H1 (cell line): ENCODE results near the gene WNK2. TPM values are rescaled to one million over a fixed set of nuclear protein-coding genes. Genes with fewer than 3 reads are reported as not detected.

Source experiments
- CTCF ChIA-PET: fragments of 300-600 bp; sonication (Branson Sonifier 250); formaldehyde crosslinking; loops from one replicate; lab custom pipeline; 2021; ENCODE audit not compliant: partially characterized antibody; lab: Charles Lee
- POLR2A ChIA-PET: fragments of 300-600 bp; sonication (Branson Sonifier 250); formaldehyde crosslinking; loops from one replicate; lab custom pipeline; 2021; ENCODE audit warnings: inconsistent platforms; ENCODE audit not compliant: partially characterized antibody; lab: Charles Lee
- DNase-seq, 2 experiments: peaks; one replicate each; pipeline versions ENCODE4 v3.0.0 to v3.0.0-alpha.2; 2010 to 2022; ENCODE audit warnings: low spot score in 2 of 2, low read depth in 1 of 2, mixed read lengths in 1 of 2
- FAIRE-seq: peaks from 2 replicates; lab custom pipeline; 2011; peaks lifted over from hg19 to GRCh38; lab: Jason Lieb, UNC
- H2AFZ ChIP-seq: 2 replicates; pipeline ENCODE4 v1.8.1; 2012; ENCODE audit warnings: low read length, inconsistent platforms
- H2AK5ac ChIP-seq: 2 replicates; pipeline ENCODE4 v1.6.1; 2013; ENCODE audit warnings: low read depth, low read length
- H2BK120ac ChIP-seq: replicated peaks from 2 replicates; pipeline ENCODE3; 2013; ENCODE audit warnings: low read depth, low read length, inconsistent platforms
- H2BK12ac ChIP-seq: 2 replicates; pipeline ENCODE4 v1.6.1; 2013; ENCODE audit warnings: low read depth, low read length
- H2BK15ac ChIP-seq: 2 replicates; pipeline ENCODE4 v1.6.1; 2013; ENCODE audit warnings: low read length
- H2BK20ac ChIP-seq: 2 replicates; pipeline ENCODE4 v1.6.1; 2013; ENCODE audit warnings: low read length
- H2BK5ac ChIP-seq: 2 replicates; pipeline ENCODE4 v1.6.1; 2013; ENCODE audit warnings: low read depth, low read length
- H3K14ac ChIP-seq: 2 replicates; pipeline ENCODE4 v1.6.1; 2013; ENCODE audit warnings: inconsistent platforms; ENCODE audit not compliant: insufficient read length
- H3K18ac ChIP-seq: 2 replicates; pipeline ENCODE4 v1.6.1; 2013; ENCODE audit warnings: low read length; ENCODE audit errors: extremely low read depth
- H3K23ac ChIP-seq: 2 replicates; pipeline ENCODE4 v1.6.1; 2013; ENCODE audit warnings: inconsistent platforms; ENCODE audit not compliant: insufficient read length
- H3K23me2 ChIP-seq: 2 replicates; pipeline ENCODE4 v1.6.1; 2013; ENCODE audit warnings: low read depth, low read length
- H3K27ac ChIP-seq: 2 replicates; pipeline ENCODE4 v1.6.1; 2011; ENCODE audit warnings: low read depth, low read length, inconsistent platforms
- H3K27me3 ChIP-seq, 4 experiments: replicated peaks in 1 of 4; 1 replicate in 1 of 4; 2 replicates in 3 of 4; pipeline versions ENCODE4 v1.6.1 to v1.8.1; 2011 to 2013; ENCODE audit warnings: low read length in 3 of 4, mild to moderate bottlenecking in 3 of 4, inconsistent platforms in 2 of 4, mixed read lengths in 2 of 4, moderate library complexity in 1 of 4; ENCODE audit not compliant: control insufficient read depth in 3 of 4, insufficient read depth in 3 of 4; ENCODE audit errors: extremely low read depth in 1 of 4
- H3K36me3 ChIP-seq, 4 experiments: 2 replicates each; pipeline versions ENCODE4 v1.6.1 to v1.8.1; 2011 to 2013; ENCODE audit warnings: mild to moderate bottlenecking in 4 of 4, low read length in 3 of 4, moderate library complexity in 2 of 4, control low read depth in 1 of 4, inconsistent platforms in 1 of 4; ENCODE audit not compliant: insufficient read depth in 4 of 4, control insufficient read depth in 2 of 4
- H3K4ac ChIP-seq: replicated peaks from 2 replicates; pipeline ENCODE3; 2013; ENCODE audit warnings: low read length, low read depth, mixed read lengths, inconsistent platforms; ENCODE audit not compliant: insufficient read length
- H3K4me1 ChIP-seq, 4 experiments: replicated peaks in 1 of 4; 1 replicate in 1 of 4; 2 replicates in 3 of 4; pipeline versions ENCODE4 v1.6.1 to v1.8.1; 2011 to 2013; ENCODE audit warnings: low read length in 3 of 4, inconsistent platforms in 2 of 4, mixed read lengths in 1 of 4; ENCODE audit not compliant: insufficient read depth in 4 of 4, control insufficient read depth in 3 of 4
- H3K4me2 ChIP-seq, 2 experiments: 2 replicates each; pipeline versions ENCODE4 v1.6.1 to v1.8.1; 2011 to 2013; ENCODE audit warnings: low read depth in 2 of 2, low read length in 2 of 2, control low read depth in 1 of 2, inconsistent platforms in 1 of 2, mild to moderate bottlenecking in 1 of 2; ENCODE audit not compliant: insufficient read depth in 1 of 2
- H3K4me3 ChIP-seq, 4 experiments: fragments of 200-600, 300-600 bp in 1 of 4; sonication (generic), shearing (Covaris generic), sonication (Bioruptor Twin) in 1 of 4; 2 replicates each; pipeline versions ENCODE4 v1.5.1 to v1.8.1; 2011 to 2016; ENCODE audit warnings: low read length in 4 of 4, low read depth in 3 of 4, control low read depth in 2 of 4, inconsistent platforms in 2 of 4, mild to moderate bottlenecking in 2 of 4, mixed read lengths in 1 of 4, moderate library complexity in 1 of 4; ENCODE audit not compliant: insufficient read depth in 2 of 4; ENCODE audit errors: extremely low read depth in 1 of 4
- H3K56ac ChIP-seq: replicated peaks from 2 replicates; pipeline ENCODE3; 2013; ENCODE audit warnings: low read depth, mild to moderate bottlenecking, mixed read lengths, low read length, inconsistent platforms; ENCODE audit not compliant: insufficient read length
- H3K79me1 ChIP-seq: 2 replicates; pipeline ENCODE4 v1.6.1; 2013; ENCODE audit warnings: low read depth, low read length, control low read depth
- H3K79me2 ChIP-seq, 2 experiments: 2 replicates each; pipeline versions ENCODE4 v1.6.1 to v1.8.1; 2012 to 2013; ENCODE audit warnings: low read length in 2 of 2, mild to moderate bottlenecking in 2 of 2, inconsistent platforms in 1 of 2; ENCODE audit not compliant: insufficient read depth in 2 of 2, control insufficient read depth in 1 of 2
- H3K9ac ChIP-seq, 4 experiments: replicated peaks in 1 of 4; 1 replicate in 1 of 4; 2 replicates in 3 of 4; pipeline versions ENCODE4 v1.6.1 to v1.8.1; 2011 to 2013; ENCODE audit warnings: low read depth in 3 of 4, low read length in 3 of 4, control low read depth in 2 of 4, mild to moderate bottlenecking in 2 of 4, moderate library complexity in 2 of 4, inconsistent platforms in 1 of 4; ENCODE audit errors: extremely low read depth in 1 of 4
- H3K9me3 ChIP-seq, 2 experiments: 2 replicates each; pipeline versions ENCODE4 v1.6.1 to v1.8.1; 2012 to 2013; ENCODE audit warnings: mild to moderate bottlenecking in 2 of 2, moderate library complexity in 2 of 2, control low read depth in 1 of 2, inconsistent platforms in 1 of 2, low read depth in 1 of 2, low read length in 1 of 2, mixed read lengths in 1 of 2; ENCODE audit not compliant: insufficient read depth in 2 of 2
- H4K20me1 ChIP-seq, 2 experiments: replicated peaks in 1 of 2; 2 replicates each; pipeline versions ENCODE3 to v1.8.1; 2011 to 2013; ENCODE audit warnings: inconsistent platforms in 2 of 2, low read length in 2 of 2, mild to moderate bottlenecking in 1 of 2; ENCODE audit not compliant: insufficient read depth in 2 of 2, control insufficient read depth in 1 of 2
- H4K5ac ChIP-seq: 2 replicates; pipeline ENCODE4 v1.6.1; 2013; ENCODE audit warnings: low read length, low read depth, mixed read lengths, inconsistent platforms; ENCODE audit not compliant: insufficient read length
- H4K8ac ChIP-seq: 2 replicates; pipeline ENCODE4 v1.8.0; 2013; ENCODE audit warnings: mild to moderate bottlenecking, moderate library complexity, low read length, inconsistent platforms; ENCODE audit not compliant: insufficient read depth; ENCODE audit errors: extremely low read depth
- H4K91ac ChIP-seq: replicated peaks from 2 replicates; pipeline ENCODE3; 2013; ENCODE audit warnings: low read length, mixed read lengths, inconsistent platforms; ENCODE audit not compliant: insufficient read length
- WGBS, 2 experiments: shearing (Covaris generic) in 1 of 2; methylation state at CpG; one replicate each; pipeline versions ENCODE4 v1.1.6 to v1.1.7; 2013 to 2015; ENCODE audit warnings: low lambda C conversion rate in 2 of 2, mixed read lengths in 2 of 2, inconsistent platforms in 1 of 2, low coverage in 1 of 2, missing lambda C conversion rate in 1 of 2; ENCODE audit not compliant: insufficient replicate concordance in 2 of 2, insufficient coverage in 1 of 2, insufficient read length in 1 of 2; ENCODE audit errors: extremely low coverage in 1 of 2, missing lambda C conversion rate in 1 of 2; 5-methylcytosine and 5-hydroxymethylcytosine counted together
- polyA plus RNA-seq, 7 experiments: library from polyadenylated mRNA; depleted of rRNA in 3 of 7; stranded (reverse) in 5 of 7; unstranded in 2 of 7; fragments of >200 nt in 5 of 7; fragments of 200-250 nt in 2 of 7; gene quantifications; 1 replicate in 5 of 7; 2 replicates in 1 of 7; 4 replicates in 1 of 7; pipeline versions ENCODE4 v1.2.1 to v1.2.3, GENCODE V29; 2011 to 2013; ENCODE audit warnings: missing spikeins in 2 of 7, mixed read lengths in 2 of 7
- total RNA-seq: library from RNA; stranded (reverse); fragmentation: NEBNext Ultra II Directional; extraction: Animal tissue kit (Norgen Biotek cat#: 25700); gene quantifications from 2 replicates; pipeline ENCODE4 v1.2.1, GENCODE V29; 2021

The WNK2 gene
- total and polyA plus RNA-seq, 2 of the 8 experiments (the other 6 are each of a cell fraction or from before 2014, with no cell fraction given), result 12.0 to 87.2 TPM

DNA sequence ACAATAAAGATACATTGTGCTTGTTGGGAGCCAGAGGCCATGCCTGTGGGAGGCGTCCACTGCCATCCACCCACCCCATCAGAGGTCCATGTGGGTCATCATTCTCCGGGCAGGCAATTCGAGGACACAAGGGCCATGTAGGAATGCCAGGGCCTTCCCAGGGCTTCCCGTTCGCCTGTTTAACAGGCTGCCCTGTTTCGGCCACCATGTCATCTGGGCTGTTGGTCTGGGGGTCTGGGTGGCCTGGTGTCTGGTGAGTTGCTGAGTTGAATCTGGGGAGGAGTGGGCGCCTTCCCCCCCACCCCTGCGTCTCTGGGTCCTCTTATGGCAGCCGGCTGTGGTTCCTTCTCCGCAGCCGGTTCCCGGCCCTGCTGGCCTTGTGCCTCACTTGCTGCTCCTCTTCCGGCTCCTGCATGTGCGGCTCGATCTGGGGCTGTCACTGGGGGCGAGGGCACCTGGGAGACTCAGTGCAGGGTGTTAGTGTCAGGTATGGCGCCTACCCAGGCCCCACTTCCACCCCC, 117.4 kb downstream of the WNK2 start:
- WGBS, 2 experiments, result 87% methylated on average over 16 of the region's 17 CpGs; no CpG with 5 or more reads in 1 of the 2 experiments

More for the DNA sequence above, 117.4 kb downstream of the WNK2 start:
- Histone ChIP-seq H3K18ac (no peak overlapping the region), H3K27ac (no peak overlapping the region), H2BK20ac (no peak overlapping the region), H3K9ac (no peak overlapping the region), H3K79me2 (no peaks in the 10 kb centered on the region), H3K56ac (no peak overlapping the region), H3K23ac (no peak overlapping the region), H2AFZ (no peak overlapping the region), H4K20me1 (peaks cover 0 to 4% of the 10 kb centered on the region in 2 experiments), H3K14ac (no peak overlapping the region), H3K23me2 (peaks cover 3% of the 10 kb centered on the region; the same call in 1 of the 2 replicates), H4K5ac (no peak overlapping the region), H3K4me2 (no peak overlapping the region), H3K4ac (no peak overlapping the region), H3K9me3 (no peaks in the 10 kb centered on the region), H3K4me3 (no peak overlapping the region), H3K36me3 (no peaks in the 10 kb centered on the region; a peak in 2 of 8 replicates), H3K79me1 (no peaks in the 10 kb centered on the region), H2BK12ac (no peak overlapping the region), H4K91ac (no peak overlapping the region), H2BK120ac (no peak overlapping the region), H3K4me1 (peaks cover 0 to 4% (median 1%) of the 10 kb centered on the region in 4 experiments; a peak in 1 of 7 replicates), H4K8ac (no peak overlapping the region; the same call in 1 of the 2 replicates), H3K27me3 (no peaks in the 10 kb centered on the region), H2AK5ac (no peak overlapping the region), H2BK5ac (no peak overlapping the region), H2BK15ac (no peak overlapping the region)
- POLR2A ChIA-PET, result interaction anchor here (1.1 to 1.3 kb wide), 2 partner anchors 12 to 157 kb away, joined by 3 to 4 read pairs; no protein-coding TSS in a partner anchor
- DNase-seq (peak in 1 of 2 experiments; percentile 43), FAIRE-seq (no peak)
- CTCF ChIA-PET, result interaction anchor here (0.7 to 5.3 kb wide), 19 partner anchors 10 to 216 kb away, joined by 3 to 40 read pairs (median 5); no protein-coding TSS in a partner anchor
